BE2C (cell line): ENCODE measurements around the gene MTHFS.

Source experiments
- DNase-seq: peaks from one replicate; pipeline ENCODE4 v3.0.0-alpha.2; 2020
- H3K27me3 ChIP-seq: fragments of 250-450 bp; sonication (Bioruptor Pico); 2 replicates; pipeline ENCODE4 v1.5.1; 2020; ENCODE audit warnings: mild to moderate bottlenecking
- H3K36me3 ChIP-seq: fragments of 250-450 bp; sonication (Bioruptor Pico); 2 replicates; pipeline ENCODE4 v1.5.1; 2020; ENCODE audit warnings: mild to moderate bottlenecking
- H3K4me1 ChIP-seq: fragments of 250-450 bp; sonication (Bioruptor Pico); 2 replicates; pipeline ENCODE4 v1.5.1; 2020
- H3K4me3 ChIP-seq: 2 replicates; pipeline ENCODE4 v1.5.1; 2011; ENCODE audit warnings: low read depth, low read length
- H3K9me3 ChIP-seq: fragments of 250-450 bp; sonication (Bioruptor Pico); 2 replicates; pipeline ENCODE4 v1.5.1; 2020
- CTCF ChIP-seq: IDR thresholded peaks from 2 replicates; pipeline ENCODE4 v1.5.1; 2012; ENCODE audit warnings: mild to moderate bottlenecking, low read depth, low read length

MTHFS gene

GRCh38 chr15:79834495-79834894 is 62.3 kb downstream of the MTHFS start:
- no peak for TF ChIP-seq CTCF

GRCh38 chr15:79832367-79833120 is 64.3 kb downstream of the MTHFS start:
- no peak for DNase-seq
- no peak overlapping the region for H3K4me3 ChIP-seq
- no peaks in the 10 kb centered on the region for H3K36me3 ChIP-seq
- no peaks in the 10 kb centered on the region for H3K27me3 ChIP-seq
- H3K9me3 ChIP-seq, result no peaks in the 10 kb centered on the region
- no peak for TF ChIP-seq CTCF
- H3K4me1 ChIP-seq, result no peaks in the 10 kb centered on the region

More at GRCh38 chr15:79834495-79834894, 62.3 kb downstream of the MTHFS start:
- DNase-seq, result no peak
- Histone ChIP-seq H3K4me1 (no peaks in the 10 kb centered on the region), H3K27me3 (no peaks in the 10 kb centered on the region), H3K4me3 (no peak overlapping the region), H3K9me3 (no peaks in the 10 kb centered on the region), H3K36me3 (no peaks in the 10 kb centered on the region)

- DNase-seq, result no peak
- Histone ChIP-seq H3K27me3 (no peaks in the 10 kb centered on the region), H3K4me3 (no peak overlapping the region), H3K4me1 (no peaks in the 10 kb centered on the region), H3K36me3 (no peaks in the 10 kb centered on the region), H3K9me3 (no peaks in the 10 kb centered on the region)
- TF ChIP-seq CTCF, result no peak
Observed at GRCh38 chr15:79831604-79832003, 65.2 kb downstream of the MTHFS start.

GRCh38 chr15:79829950-79830349 is 66.9 kb downstream of the MTHFS start:
- Histone ChIP-seq H3K9me3 (no peaks in the 10 kb centered on the region), H3K4me1 (no peaks in the 10 kb centered on the region), H3K4me3 (no peak overlapping the region), H3K36me3 (no peaks in the 10 kb centered on the region), H3K27me3 (no peaks in the 10 kb centered on the region)
- no peak for TF ChIP-seq CTCF
- no peak for DNase-seq

GRCh38 chr15:79828447-79828846 is 68.4 kb downstream of the MTHFS start:
- Histone ChIP-seq H3K36me3 (no peaks in the 10 kb centered on the region), H3K27me3 (no peaks in the 10 kb centered on the region), H3K9me3 (no peaks in the 10 kb centered on the region)

More at GRCh38 chr15:79828447-79828846, 68.4 kb downstream of the MTHFS start:
- TF ChIP-seq CTCF, result no peak
- no peak overlapping the region for H3K4me3 ChIP-seq
- H3K4me1 ChIP-seq, result no peaks in the 10 kb centered on the region
- no peak for DNase-seq
